ENCODE measurements around the gene TSPAN4.

- TF ChIP-seq TCF4 (CRISPR knock-in tag; IDR thresholded peaks at IDR 0.05; ENCODE audit: borderline replicate concordance) (no peak), ZNF565 (CRISPR knock-in tag; conservative IDR thresholded peaks at IDR 0.05; ENCODE audit: low read depth) (no peak)
These were observed 27.8 kb downstream of the TSPAN4 start for GRCh38 chr11:870418-870817.
